Right forelimb (tissue), 1 donor: ENCODE data around the gene HINT3.
"Not testable (repeated sequence)": the region's sequence is repeated elsewhere in the genome, so short reads cannot be mapped to it uniquely, and the experiment has no call there.

Source experiments
- DNase-seq: peaks from one replicate; pipeline ENCODE4 v3.0.0-alpha.2; 2018

HINT3 gene

GRCh38 chr6:125940247-125941041 lies 16.1 kb upstream of the HINT3 start:
- no peak for DNase-seq

GRCh38 chr6:125942672-125943527 lies 13.7 kb upstream of the HINT3 start:
- DNase-seq = no peak

- no peak for DNase-seq
Measured at GRCh38 chr6:125943528-125944433, 12.8 kb upstream of the HINT3 start.

GRCh38 chr6:125944434-125944816 lies 12.1 kb upstream of the HINT3 start:
- no peak for DNase-seq

- no peak for DNase-seq
Measured at GRCh38 chr6:125944896-125945295, 11.7 kb upstream of the HINT3 start.

DNA sequence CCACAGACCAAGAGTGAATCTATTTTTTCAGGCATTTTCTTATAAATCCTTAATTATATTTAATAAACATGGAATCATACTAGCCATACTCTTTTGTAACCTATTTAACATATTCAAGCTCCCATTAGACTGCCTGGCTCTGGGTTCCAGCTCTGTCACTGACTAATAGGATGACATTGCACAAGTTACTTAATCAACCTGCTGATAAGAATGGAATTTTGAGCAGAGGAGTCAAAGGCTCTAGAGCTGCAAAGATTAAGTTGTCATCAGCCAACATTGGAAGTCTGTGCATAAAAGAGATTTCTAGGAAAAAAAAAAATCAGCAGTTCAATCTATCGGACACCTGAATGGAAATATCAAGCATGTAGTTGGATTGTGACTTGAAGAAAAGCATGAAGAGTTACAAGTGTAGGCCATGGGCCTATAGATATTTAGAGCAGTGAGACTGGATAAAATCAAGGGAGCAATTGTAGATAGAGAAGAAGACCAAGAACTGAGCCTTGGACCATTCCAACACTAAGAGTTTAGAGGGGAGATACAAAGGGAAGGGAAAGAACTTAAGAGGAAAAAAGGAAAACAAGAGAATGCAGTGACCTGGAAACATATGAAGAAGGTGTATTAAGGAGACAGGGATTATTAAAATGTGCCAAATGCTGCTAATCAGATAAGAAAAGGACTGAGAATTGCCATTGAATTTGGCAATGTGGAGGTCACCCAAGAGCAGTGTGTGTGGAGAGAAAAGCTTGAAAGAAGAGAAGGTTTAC lies 11.0 kb upstream of the HINT3 start:
- DNase-seq = no peak

DNA sequence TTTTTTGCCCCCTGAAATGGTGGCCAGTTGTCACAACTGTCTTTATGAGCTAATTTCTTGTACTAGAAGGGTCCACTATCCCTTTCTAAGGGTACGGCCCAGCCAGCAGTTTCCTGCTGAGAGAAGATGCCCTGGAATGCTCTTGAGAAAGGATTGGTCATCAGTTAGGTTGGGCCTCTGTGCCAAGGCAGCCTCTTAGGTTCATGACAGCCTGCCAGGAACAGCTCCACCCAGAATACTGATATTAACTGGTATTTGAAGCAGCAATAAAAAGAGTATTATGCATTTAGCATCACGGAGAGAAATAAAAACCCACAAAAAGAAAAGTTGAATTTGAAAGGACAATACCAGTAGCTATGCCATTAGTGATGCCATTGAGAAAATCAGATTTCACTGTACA lies 9.0 kb upstream of the HINT3 start:
- DNase-seq = no peak

DNA sequence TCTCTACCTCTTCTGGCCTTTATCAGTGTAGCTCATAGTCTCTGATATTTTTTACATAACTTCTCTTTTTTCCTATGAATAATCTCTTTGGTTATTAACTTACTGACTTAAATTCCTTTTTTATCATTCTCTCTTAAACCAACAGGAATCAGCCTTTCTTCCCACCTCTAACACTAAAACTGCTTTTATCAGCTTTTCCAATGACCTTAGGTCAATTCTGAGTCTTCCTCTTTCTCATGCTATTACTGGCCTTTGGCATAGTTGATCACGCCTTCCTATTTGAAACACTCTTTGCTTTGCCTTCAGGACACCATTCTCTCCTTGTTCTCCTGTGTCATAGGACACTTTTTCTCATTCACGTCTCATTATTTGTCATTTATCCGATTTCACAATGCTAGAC lies 8.1 kb upstream of the HINT3 start:
- no peak for DNase-seq

DNA sequence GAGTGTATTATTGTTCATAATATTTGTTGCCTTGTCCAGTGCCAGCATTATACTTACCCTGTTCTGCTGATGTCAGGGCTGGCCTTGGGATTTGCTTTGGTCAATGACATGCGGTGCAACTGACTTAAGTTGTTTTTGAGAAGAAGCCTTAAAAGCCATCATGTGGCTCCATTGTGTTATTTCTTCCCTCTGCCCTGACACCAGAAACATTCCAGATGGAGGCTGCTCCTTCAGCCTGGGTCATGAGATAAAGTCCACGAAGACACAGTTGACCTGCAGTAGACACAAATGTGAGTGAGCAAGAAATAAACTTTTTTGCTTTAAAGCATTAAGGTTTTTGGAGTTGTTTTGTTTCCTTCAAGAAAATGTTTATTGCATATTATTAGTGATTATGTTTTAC lies 7.5 kb upstream of the HINT3 start:
- no peak for DNase-seq

DNA sequence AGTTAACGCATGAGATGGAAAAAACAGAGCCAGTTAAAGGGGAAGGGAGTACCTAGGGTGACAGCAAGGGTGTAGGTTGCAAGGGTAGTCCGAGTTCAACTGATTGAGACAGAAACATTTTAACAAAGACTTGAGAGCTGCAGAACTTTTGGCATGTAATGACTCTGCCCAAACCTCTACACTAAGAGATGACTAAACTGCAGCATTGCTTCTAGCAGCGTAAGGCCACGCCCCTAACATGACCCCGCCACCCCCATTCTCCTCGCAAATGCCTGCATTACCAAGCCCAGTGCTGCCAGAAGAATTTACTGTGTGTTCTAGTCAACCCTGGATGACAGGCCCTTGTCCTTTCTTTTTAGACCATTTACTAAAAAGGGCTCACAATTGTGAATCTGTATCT lies 6.3 kb upstream of the HINT3 start:
- DNase-seq = no peak

- DNase-seq = not testable (repeated sequence)
Measured at GRCh38 chr6:125950716-125951115, 5.9 kb upstream of the HINT3 start.

DNA sequence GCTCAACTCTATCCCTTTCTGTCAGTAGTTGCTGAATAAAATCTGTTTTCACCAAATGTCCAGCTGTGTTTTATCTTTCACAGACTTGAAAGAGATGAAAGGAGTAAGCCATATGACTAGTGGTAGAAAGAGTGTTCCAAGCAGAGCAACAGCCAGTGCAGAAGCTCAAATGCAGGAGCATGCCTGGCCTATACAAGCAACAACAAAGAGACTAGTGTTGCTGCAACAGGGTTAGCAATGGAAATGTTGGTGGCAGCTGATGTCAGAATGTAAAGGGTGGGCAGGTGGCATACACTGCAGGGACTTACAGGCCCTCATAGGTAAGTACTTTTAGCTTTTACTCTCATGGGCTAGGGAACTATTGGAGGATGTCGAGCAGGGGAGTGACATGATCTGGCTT lies 5.2 kb upstream of the HINT3 start:
- DNase-seq = no peak

GRCh38 chr6:125952764-125953501 lies 3.6 kb upstream of the HINT3 start:
- no peak for DNase-seq

DNA sequence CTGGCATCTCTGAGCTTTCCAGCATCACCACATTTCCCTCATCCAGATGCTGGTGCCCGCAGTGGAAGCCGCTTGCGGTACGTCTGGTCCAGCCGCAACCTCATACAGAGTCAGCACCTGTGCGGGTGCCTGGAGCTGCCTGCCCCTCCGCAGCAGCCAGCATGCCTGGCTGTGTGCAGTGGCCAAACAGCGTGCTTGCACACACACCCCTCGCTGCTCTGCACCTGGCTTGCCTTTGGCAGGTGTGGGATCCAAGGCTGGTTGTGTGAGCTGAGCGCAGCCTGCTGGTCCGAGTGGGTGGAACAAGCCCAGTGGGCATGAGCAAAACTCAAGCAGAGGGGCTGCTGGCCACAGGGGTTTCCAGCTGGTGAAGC lies 3.1 kb upstream of the HINT3 start:
- DNase-seq = no peak

- no peak for DNase-seq
Measured at GRCh38 chr6:125954735-125955339, 1.7 kb upstream of the HINT3 start.

- DNase-seq = no peak
Measured at GRCh38 chr6:125955973-125956372, 597 bp upstream of the HINT3 start.

- DNase-seq = no peak
Measured at GRCh38 chr6:125957391-125957693, 772 bp downstream of the HINT3 start.

DNA sequence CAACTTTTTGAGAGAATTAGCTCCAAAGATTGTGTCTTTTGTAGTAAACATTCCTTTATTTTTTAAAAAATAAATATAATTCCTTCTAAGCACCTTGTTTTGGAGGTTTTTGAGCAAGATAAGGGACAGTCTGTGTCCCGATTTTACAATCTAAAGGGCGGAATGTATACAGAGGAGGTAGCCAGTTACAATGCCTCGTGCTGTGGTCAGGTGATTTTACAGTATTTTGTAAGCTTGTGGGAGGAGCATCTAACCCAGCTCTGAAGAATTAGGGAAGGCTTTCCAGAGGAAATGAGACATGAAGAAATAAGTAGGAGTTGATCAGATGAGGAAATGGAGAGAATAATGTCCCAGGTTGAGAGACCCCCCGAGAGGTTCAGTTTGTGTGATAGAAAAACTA lies 1.3 kb downstream of the HINT3 start:
- no peak for DNase-seq

- no peak for DNase-seq
Measured at GRCh38 chr6:125959041-125959440, 2.5 kb downstream of the HINT3 start.

DNA sequence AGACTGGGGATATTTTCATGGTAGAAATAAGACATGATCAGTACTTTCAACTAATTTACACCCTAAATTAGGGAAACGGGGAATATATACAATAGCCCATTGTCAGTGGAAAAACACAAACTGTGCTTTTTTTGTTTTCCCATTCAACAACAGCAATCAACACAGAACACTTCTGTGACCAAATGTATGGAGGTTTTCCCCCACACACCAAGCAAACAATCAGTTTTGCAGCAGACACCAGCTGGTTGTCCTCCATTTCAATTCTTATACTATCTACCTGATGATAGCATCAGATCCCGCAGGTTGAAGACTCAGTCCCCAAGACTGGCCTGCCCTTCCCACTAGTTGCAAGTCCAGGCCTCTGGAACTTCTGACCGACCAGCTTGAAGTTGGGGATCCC lies 4.5 kb downstream of the HINT3 start:
- no peak for DNase-seq

- DNase-seq = no peak
Measured at GRCh38 chr6:125962900-125963497, 6.4 kb downstream of the HINT3 start.
